K562 (cell line): ENCODE results near the gene ZNF30. TPM values are rescaled to one million over a fixed set of nuclear protein-coding genes. Genes with fewer than 3 reads are reported as not detected.

Source experiments
- ARID3A ChIP-seq: IDR thresholded peaks from 2 replicates; pipeline ENCODE4 v1.6.1; 2012; ENCODE audit warnings: low read depth, low read length, improper control_type of control experiment, borderline replicate concordance
- EP400 ChIP-seq: fragments of 450-650 bp; IDR thresholded peaks from 2 replicates; pipeline ENCODE4 v1.6.1; 2017; ENCODE audit warnings: antibody characterized with exemption, mild to moderate bottlenecking, moderate library complexity
- ESRRA ChIP-seq: fragments of 450-650 bp; IDR thresholded peaks from 2 replicates; pipeline ENCODE4 v1.6.1; 2014; ENCODE audit warnings: low read depth, mild to moderate bottlenecking, moderate library complexity, borderline replicate concordance
- GATAD2B ChIP-seq: fragments of 450-650 bp; IDR thresholded peaks from 2 replicates; pipeline ENCODE4 v1.6.1; 2017; ENCODE audit warnings: mild to moderate bottlenecking, borderline replicate concordance
- ZBTB40 ChIP-seq, 2 experiments: fragments of 450-650 bp in 1 of 2; sonication (generic) in 1 of 2; formaldehyde crosslinking in 1 of 2; IDR thresholded peaks; 2 replicates each; pipeline versions ENCODE4 v1.7.1 to v1.9.0; 2016 to 2022; ENCODE audit warnings: inconsistent platforms in 1 of 2, mild to moderate bottlenecking in 1 of 2, missing genetic modification reagents in 1 of 2
- ZMIZ1 ChIP-seq, 2 experiments: fragments of 150-350 bp in 1 of 2; IDR thresholded peaks; 2 replicates each; pipeline ENCODE4 v1.6.1; 2012 to 2016; ENCODE audit warnings: low read depth in 2 of 2, low read length in 2 of 2, mild to moderate bottlenecking in 1 of 2, moderate library complexity in 1 of 2
- ZNF12 ChIP-seq: sonication (generic); formaldehyde crosslinking; IDR thresholded peaks from 2 replicates; pipeline ENCODE4 v1.4.0; 2020; ENCODE audit warnings: mild to moderate bottlenecking, missing genetic modification reagents
- ZNF589 ChIP-seq: fragments of 200-800 bp; sonication (Bioruptor generic); IDR thresholded peaks from 2 replicates; pipeline ENCODE4 v1.6.1; 2016; ENCODE audit warnings: low read depth, missing genetic modification characterization, missing compliant biosample characterization
- polyA plus RNA-seq, 8 experiments: library from polyadenylated mRNA; depleted of rRNA in 4 of 8; stranded (reverse) in 5 of 8; unstranded in 3 of 8; fragments of >200 nt; fragmentation: Nextera tagmentation in 2 of 8; fragmentation: Illumina TruSeq in 1 of 8; extraction: Ambion mirVana in 2 of 8; extraction: Trizol in 1 of 8; gene quantifications; 2 replicates each; pipeline versions ENCODE4 v1.2.1 to v1.2.3, GENCODE V29; 2011 to 2014; ENCODE audit warnings: inconsistent platforms in 1 of 8, missing spikeins in 1 of 8
- total RNA-seq, 7 experiments: library from RNA; depleted of rRNA in 6 of 7; stranded (reverse); fragments of >200 nt in 6 of 7; fragmentation: Illumina TruSeq in 2 of 7; extraction: Trizol in 2 of 7; gene quantifications; 2 replicates each; pipeline versions ENCODE4 v1.2.1 to v1.2.3, GENCODE V29; 2011 to 2021; ENCODE audit warnings: low replicate concordance in 1 of 7

Gene ZNF30
- total and polyA plus RNA-seq, 9 of the 15 experiments (the other 6 are each of a cell fraction or from before 2014, with no cell fraction given): 7.3 to 13.4 (median 10.6) TPM

GRCh38 chr19:34961775-34962686 is 35.3 kb downstream of the ZNF30 start (continued):
- TF ChIP-seq ZBTB40 (IDR thresholded peaks at IDR 0.05): peak; percentile 84
- no peak for TF ChIP-seq ZBTB40 (CRISPR knock-in tag; IDR thresholded peaks at IDR 0.05)
- TF ChIP-seq GATAD2B: peak; percentile 46; the same call in 1 of the 2 replicates
- TF ChIP-seq EP400: peak; percentile 50
- TF ChIP-seq ARID3A: 0 out of 2 replicates have a peak, but pooled peaks have one; percentile 60
- 0 out of 2 replicates have a peak, but pooled peaks have one; percentile 47 for TF ChIP-seq ZNF12 (CRISPR knock-in tag)
- peak in 1 of 2 experiments; percentile 81; a peak in 1 of 4 replicates for TF ChIP-seq ZMIZ1 (IDR thresholded peaks at IDR 0.05; ENCODE audit: low read depth in 2 of 2, low read length in 2 of 2)
- TF ChIP-seq ZNF589: 0 out of 2 replicates have a peak, but pooled peaks have one; percentile 40
- 0 out of 2 replicates have a peak, but pooled peaks have one; percentile 18 for TF ChIP-seq ESRRA
